HUES6 (cell line): ENCODE measurements around the gene FBXO48.

Experiments used
- H3K27ac ChIP-seq: 2 replicates; pipeline ENCODE4 v1.7.0; 2013; ENCODE audit warnings: low read depth, mild to moderate bottlenecking, low read length, inconsistent platforms
- H3K27me3 ChIP-seq: 2 replicates; pipeline ENCODE4 v1.6.1; 2013; ENCODE audit warnings: low read length; ENCODE audit not compliant: control insufficient read depth, insufficient read depth
- H3K36me3 ChIP-seq: 2 replicates; pipeline ENCODE4 v1.6.1; 2013; ENCODE audit warnings: low read length; ENCODE audit not compliant: control insufficient read depth, insufficient read depth
- H3K4me1 ChIP-seq: 2 replicates; pipeline ENCODE4 v1.6.1; 2013; ENCODE audit warnings: low read length; ENCODE audit not compliant: control insufficient read depth, insufficient read depth
- H3K4me3 ChIP-seq: 2 replicates; pipeline ENCODE4 v1.5.1; 2013; ENCODE audit warnings: low read depth, low read length
- H3K9ac ChIP-seq: one replicate; pipeline ENCODE4 v1.6.1; 2013; ENCODE audit warnings: mild to moderate bottlenecking, low read length
- H3K9me3 ChIP-seq: 2 replicates; pipeline ENCODE4 v1.6.1; 2013; ENCODE audit warnings: low read depth, low read length; ENCODE audit not compliant: control insufficient read depth, insufficient read depth

Gene FBXO48

GRCh38 chr2:68411397-68412126, 55.5 kb downstream of the FBXO48 start:
- Histone ChIP-seq H3K36me3 (no peaks in the 10 kb centered on the region), H3K4me3 (no peak overlapping the region), H3K9me3 (no peaks in the 10 kb centered on the region), H3K27ac (no peak overlapping the region), H3K9ac (no peak overlapping the region), H3K27me3 (no peaks in the 10 kb centered on the region), H3K4me1 (peaks cover 4% of the 10 kb centered on the region; the same call in 1 of the 2 replicates)
